Astrocyte of the spinal cord (primary cell): ENCODE results near the gene LRRC2.
A peak's percentile ranks its signal among the peaks of the same experiment; 100 is the strongest.

Experiments used
- DNase-seq: peaks from one replicate; pipeline ENCODE4 v3.0.0; 2011; ENCODE audit warnings: low read depth, low spot score
- H3K4me3 ChIP-seq: 2 replicates; pipeline ENCODE4 v1.5.1; 2011; ENCODE audit warnings: low read depth, mild to moderate bottlenecking, low read length, moderate library complexity
- in situ Hi-C: cut with HindIII; loops from 2 replicates; pipeline ENCODE4 v1.10.0; 2017; ENCODE audit warnings: low sequenced_read_pairs
- TF ChIP-seq, protein P1 (sequence below): IDR thresholded peaks from 2 replicates; pipeline ENCODE4 v1.5.1; 2012; ENCODE audit warnings: low read depth, mild to moderate bottlenecking, low read length, inconsistent platforms

LRRC2 gene

DNA sequence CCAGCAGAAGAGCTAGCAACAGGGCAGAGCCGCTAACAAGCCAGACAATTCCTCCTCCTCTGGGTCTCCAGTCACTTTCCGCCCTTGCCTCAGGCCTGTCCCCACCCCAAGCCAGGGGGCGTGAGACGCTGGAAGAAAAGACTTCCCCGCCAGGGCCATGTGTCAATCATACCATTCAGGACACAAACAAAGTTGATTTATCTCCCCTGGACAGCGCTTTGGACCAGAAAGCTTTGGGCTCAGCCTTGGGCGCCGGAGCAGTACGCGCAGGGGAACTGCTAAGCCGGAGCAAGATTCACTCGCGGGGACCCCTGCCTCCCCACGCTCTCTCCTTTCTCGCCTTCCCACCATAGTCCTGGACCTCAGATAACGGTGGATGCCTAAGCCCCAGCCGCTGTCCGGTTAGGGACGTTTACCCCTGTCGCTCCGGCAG, 479 bp downstream of the LRRC2 start:
- in situ Hi-C loops = no loop called here
- TF ChIP-seq, protein P1, sequence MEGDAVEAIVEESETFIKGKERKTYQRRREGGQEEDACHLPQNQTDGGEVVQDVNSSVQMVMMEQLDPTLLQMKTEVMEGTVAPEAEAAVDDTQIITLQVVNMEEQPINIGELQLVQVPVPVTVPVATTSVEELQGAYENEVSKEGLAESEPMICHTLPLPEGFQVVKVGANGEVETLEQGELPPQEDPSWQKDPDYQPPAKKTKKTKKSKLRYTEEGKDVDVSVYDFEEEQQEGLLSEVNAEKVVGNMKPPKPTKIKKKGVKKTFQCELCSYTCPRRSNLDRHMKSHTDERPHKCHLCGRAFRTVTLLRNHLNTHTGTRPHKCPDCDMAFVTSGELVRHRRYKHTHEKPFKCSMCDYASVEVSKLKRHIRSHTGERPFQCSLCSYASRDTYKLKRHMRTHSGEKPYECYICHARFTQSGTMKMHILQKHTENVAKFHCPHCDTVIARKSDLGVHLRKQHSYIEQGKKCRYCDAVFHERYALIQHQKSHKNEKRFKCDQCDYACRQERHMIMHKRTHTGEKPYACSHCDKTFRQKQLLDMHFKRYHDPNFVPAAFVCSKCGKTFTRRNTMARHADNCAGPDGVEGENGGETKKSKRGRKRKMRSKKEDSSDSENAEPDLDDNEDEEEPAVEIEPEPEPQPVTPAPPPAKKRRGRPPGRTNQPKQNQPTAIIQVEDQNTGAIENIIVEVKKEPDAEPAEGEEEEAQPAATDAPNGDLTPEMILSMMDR = no peak
- no peak for DNase-seq
- peak overlapping the region; percentile 43 for H3K4me3 ChIP-seq

DNA sequence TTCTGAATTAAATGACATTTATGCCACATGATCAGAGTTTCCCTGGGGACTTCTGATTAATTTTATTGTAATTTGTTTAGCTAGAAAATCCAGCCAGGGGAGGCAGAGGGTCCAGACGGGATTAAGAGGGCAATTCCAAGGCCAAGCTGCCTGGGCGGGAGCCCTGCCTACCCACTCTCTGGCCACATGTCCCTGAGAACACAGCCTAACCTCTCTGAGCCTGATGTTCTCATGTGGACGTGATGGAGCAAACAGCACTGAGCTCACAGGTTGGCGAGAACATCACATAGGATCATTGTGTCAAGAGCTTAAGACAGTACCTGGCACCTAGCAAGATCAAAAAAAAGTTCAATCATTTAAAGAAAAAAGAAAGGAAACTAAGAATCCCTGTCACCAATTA, 1.0 kb downstream of the LRRC2 start:
- DNase-seq = no peak
- in situ Hi-C loops = no loop called here
- TF ChIP-seq, protein P1 = no peak
- no peak overlapping the region for H3K4me3 ChIP-seq

DNA sequence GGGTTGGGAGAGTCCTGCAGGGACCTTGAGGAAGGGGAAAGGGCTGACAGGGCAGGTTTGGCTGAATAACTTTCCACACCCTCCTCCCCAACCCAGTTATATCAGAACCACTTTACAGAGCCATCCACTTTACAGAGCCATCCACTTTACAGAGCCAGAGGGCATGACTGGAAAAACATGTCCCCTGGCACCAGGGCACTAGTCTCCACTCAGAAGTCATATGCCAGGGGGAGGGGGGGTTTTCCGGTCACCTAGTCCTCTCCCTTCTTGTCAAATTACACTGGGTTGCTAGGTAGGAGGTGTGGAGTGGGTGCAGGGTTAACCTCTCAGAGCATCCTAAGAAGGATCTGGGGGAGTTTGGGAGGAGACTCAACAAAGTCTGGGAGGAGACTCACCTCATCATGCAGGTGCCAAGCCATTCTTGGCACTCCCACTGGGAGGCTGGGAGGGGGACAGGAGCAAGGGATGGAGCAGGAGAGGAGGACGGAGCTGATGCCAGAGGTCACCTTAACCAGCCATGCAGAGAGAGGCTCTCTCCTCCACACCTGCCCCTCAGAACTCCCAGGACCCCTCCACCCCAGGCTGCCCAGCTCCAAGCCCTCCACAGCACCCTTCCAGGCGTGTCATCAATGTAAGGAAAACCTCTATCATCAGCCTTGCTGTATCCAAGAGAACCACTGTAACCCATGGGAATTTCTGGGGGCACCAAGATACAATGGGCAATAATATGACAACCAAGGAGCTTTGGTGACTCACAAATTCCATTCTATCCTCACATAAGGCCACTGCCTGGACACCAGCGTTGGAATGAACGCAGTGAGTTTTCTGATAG, 1.7 kb downstream of the LRRC2 start:
- in situ Hi-C loops = no loop called here
- no peak overlapping the region for H3K4me3 ChIP-seq
- TF ChIP-seq, protein P1 = no peak
- no peak for DNase-seq

DNA sequence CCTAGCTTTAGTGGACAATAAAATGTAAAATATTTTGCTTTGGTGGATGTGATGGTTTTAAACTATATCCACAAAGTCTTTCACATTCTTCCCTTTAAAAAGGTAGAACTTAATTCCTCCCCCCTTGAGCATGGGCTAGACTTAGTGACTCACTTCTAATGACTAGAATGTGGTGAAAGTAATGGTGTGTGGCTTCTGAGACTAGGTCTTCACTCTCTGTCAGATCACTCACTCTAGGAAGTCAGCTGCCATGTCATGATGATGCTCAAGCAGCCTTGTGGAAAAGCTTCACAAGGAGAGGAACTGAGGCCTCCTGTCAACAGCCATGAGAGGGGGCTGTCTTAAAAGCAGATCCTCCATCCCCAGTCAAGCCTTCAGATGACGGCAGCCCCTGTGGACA, 4.2 kb downstream of the LRRC2 start:
- no peak overlapping the region for H3K4me3 ChIP-seq
- TF ChIP-seq, protein P1 = no peak
- no peak for DNase-seq
- in situ Hi-C loops = no loop called here

DNA sequence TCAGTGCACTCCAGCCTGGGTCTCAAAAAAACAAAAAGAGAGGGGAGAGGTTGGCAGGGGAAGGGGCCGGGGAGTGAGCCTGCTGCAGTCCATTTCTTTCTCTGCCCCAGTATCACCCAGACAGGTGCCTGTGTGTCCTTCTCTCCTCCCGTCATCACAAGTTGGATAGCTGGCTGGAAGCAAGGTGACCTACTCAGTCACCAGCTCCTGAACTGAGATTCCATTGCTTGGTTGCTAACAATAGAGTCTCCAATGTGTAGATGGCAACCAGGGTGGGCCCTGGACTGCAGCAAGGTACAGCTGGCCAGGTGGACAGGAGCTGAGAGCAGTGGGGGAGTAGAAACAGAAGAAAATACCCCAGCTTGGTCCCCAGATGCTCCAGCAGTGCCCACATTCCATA, 4.6 kb downstream of the LRRC2 start:
- in situ Hi-C loops = no loop called here
- DNase-seq = no peak
- no peak overlapping the region for H3K4me3 ChIP-seq
- TF ChIP-seq, protein P1 = no peak

DNA sequence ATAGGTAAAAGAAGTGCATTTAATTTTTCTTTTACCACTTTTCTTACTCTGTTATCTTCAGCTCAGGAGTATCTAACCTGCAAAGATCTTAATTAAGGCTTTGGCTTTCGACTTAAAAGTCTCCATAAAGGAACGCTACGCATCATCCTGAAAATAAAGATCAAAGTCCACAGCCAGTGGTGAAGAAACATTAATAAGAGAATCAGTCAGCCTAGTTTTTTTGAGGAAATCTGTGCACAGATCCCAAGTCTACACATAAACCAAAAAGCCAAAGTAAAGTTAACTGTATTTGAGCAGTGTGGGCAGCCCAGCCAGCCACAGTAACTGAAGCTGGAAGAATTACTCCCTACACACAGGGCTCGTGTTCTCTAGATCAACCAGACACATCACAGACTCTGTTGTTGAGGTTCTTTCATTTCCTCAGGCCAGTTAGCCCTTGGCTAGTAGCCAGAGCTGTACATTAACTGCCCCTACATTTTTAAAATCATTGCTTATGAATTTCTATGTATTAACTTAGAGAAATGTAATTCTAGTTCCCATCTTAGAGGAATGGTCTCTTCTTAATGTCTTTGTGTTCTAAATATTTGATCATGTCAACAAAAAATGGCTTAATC, 6.9 kb downstream of the LRRC2 start:
- TF ChIP-seq, protein P1 = no peak
- in situ Hi-C loops = no loop called here
- no peak overlapping the region for H3K4me3 ChIP-seq
- DNase-seq = no peak
